GM19025 (cell line): ENCODE data around the gene PTCSC3.
"Not testable (repeated sequence)": the region's sequence is repeated elsewhere in the genome, so short reads cannot be mapped to it uniquely, and the experiment has no call there.

ENCODE experiments used
- ATAC-seq: cut with Tn5 transposase; IDR thresholded peaks from one replicate; pipeline ENCODE4 v1.9.1; 2021; ENCODE audit warnings: mild to moderate bottlenecking, low read depth, moderate library complexity; ENCODE audit not compliant: unreplicated experiment

PTCSC3 gene

DNA sequence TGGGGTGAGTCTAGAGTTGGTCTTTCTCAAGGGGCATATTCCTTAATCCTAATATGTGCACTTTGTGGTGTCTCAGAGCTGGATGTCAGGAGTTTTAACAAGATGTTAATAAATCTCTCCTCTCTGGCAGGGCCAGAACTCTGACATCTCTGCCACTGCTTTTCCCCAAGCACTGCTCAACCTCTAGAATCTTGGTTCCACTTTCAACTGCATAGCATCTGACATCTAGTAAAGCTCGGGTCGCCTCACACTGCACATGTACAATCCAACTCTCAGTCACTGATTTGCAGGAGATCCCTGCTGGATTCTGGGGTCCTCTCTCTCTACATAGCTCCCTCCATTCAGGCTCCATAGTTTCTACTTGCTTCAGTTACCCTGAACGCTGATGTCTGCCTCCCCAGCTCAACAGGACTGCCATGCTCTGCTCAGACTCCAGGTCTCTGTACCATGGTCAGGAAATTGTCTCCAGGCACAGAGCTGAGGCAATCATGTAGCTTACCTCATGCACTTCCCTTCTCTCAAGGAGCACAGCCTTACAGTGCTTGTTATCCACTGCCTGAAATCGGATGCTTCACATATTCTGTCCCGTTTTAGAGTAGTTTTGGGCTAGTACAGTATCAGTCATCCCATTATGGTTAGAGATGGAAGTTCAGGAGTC, 1.6 kb downstream of the PTCSC3 start:
- no peak for ATAC-seq

DNA sequence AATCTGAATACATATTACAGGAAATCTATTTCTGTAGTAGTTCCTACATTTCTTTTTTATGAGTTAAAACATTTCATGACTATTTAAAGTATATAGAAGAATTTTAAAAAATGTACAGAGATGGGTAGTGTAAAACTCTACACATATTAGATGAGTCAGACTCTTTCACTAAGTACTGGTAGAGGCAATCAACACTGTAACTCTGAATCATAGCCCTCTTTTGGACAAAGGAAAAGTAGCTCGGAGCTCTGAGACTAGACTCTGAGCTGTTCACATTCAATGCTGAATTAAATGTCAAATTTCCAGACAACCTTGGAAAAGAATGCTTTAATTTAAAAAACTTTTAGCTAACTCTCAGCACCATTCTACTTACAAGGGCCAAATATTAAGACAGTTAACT, 3.4 kb downstream of the PTCSC3 start:
- ATAC-seq = no peak

DNA sequence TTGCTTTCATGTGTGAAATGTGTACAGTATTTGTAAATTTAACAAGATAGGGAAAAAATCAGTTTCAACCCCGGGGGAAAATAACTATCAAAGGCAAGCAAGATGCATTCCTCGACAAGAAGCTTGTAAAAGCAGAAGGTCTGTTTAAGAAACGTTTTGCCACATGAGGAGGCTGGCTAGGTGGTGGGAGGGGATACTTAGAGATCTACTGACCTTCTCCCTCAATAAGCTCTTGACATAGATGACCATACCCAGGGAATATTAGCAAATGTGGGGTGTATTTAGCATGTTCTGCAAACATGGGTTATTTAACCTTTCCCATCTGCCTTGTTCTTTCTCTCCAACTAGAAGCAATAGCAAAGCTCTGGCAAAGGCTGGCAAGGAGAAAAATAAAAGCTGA, 4.9 kb downstream of the PTCSC3 start:
- no peak for ATAC-seq

DNA sequence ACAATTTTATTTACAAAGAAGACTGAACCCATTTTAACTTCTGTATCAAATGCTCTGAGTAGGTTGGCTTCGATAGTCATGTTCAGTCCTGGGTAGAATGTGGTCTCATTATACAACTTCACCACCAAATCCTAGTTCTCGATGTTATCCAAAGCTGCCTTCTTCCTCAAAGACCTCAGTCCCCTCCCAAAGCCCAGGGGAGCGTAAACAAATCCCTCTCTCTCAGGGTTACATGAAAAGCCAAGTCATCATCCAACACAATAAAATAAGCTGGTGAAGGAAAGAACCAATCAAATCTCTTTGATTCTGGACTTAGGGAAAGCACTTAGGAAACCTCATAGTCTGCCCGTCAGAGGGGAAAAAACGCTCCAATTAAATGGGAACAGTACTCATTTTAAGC, 9.1 kb downstream of the PTCSC3 start:
- no peak for ATAC-seq

DNA sequence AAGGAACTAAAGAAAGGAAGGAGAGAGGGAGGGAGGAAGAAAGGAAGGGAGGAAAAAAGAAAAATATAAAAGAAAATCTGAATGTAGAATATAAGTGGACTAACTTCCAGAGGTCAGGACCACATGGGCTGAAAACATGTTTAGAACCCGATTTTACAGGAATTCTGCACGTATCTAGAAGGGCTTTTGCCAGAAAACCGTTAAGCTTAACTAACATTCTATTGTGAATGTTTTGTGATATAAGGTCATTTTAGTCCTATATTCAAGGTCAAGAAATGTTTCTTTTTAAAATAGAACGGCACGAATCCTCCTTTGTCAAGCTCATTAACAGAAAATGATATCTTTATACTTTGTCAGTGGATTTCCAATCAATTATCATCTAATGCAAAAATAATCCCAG, 13.1 kb downstream of the PTCSC3 start:
- ATAC-seq = no peak

DNA sequence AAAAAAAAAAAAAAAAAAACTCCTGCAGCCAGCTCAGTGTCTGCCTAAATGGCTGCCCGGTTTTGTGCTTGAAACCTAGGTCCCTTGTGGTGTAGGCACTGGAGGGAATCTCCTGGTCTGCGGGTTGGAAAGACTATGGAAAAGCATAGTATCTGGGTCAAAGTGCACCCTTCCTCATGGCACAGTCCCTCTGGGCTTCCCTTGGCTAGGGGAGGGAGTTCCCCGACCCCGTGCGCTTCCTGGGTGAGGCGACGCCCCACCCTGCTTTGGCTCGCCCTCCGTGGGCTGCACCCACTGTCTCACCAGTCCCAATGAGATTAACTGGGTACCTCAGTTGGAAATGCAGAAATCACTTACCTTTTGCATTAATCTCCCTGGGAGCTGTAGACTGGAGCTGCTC, 14.3 kb downstream of the PTCSC3 start:
- no peak for ATAC-seq

DNA sequence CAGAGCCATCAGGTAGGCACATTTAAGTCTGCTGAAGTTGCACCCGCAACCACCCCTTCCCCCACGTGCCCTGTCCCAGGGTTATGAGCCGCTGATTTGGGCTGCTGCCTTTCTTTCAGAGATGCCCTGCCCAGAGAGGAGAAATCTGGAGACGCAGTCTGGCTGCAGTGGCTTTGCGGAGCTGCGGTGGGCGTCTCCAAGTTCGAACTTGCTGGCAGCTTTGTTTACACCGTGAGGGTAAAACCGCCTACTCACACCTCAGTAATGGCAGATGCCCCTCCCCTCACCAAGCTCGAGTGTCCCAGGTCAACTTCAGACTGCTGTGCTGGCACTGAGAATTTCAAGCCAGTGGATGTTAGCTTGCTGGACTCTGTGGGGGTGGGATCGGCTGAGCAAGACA, 14.7 kb downstream of the PTCSC3 start:
- ATAC-seq = no peak

DNA sequence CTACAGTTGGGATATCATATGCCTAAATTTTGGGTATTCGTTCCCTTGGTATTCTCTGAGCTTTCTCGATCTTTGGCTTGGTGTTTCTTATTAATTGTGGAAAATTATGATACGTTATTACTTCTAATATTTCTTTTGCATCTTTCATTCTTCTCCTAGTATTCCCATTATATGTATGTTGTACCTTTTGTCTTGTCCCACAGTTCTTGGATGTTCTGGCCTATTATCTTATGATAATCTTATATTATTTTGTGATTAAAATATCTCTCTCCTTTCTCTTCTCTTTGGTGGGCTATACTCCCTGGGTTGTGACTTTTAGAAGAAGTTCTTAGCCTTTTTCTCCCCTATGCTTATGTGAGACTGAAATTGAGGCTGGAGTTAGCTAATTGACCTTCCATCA, 25.2 kb downstream of the PTCSC3 start:
- no peak for ATAC-seq

DNA sequence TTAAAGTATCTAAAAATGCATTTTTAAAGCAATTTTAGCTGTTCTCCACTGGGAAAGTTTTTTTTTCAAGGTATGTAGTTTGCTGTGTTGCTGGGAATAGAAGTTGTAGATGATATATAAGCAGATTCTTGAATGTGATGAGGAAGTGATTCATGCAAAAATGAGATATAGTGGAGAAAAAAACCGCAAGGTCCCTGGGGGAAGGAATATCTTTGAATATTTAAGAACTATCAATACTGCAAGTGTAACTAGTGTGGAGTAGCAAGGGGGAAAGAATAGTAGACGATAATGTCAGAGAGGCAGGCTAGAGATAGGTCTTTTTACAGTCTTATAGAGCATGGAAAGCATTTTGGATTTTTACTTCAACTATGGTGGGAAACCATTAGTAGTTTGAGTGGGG, 42.5 kb downstream of the PTCSC3 start:
- ATAC-seq = no peak

DNA sequence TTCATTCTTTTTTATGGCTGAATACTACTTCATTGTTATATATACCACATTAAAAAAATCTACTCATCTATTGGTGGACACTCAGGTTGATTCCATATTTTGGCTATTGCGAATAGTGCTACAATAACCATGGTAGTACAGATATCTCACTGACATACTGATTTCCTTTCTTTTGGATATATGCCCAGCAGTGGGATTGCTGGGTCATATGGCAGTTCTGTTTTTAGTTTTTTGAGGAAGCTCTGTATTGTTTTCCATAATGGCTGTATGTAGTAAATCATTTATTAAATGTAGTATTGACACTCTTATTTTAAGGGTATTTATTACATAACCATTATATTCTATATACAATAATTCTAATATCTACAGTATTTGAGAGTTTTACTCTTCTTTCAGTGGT, 43.7 kb downstream of the PTCSC3 start:
- no peak for ATAC-seq

DNA sequence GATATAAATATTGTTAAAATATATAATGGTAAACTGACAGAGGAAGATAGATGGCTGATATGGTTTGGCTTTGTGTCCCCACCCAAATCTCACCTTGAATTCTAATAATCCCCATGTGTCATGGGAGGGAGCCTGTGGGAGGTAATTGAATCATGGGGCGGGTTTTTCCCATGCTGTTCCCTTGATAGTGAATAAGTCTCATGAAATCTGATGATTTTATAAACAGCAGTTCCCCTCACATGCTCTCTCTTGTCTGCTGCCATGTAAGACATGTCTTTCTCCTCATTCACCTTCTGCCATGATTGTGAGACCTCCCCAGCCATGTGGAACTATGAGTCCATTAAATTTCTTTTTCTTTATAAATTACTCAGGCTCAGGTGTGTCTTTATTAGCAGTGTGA, 46.3 kb downstream of the PTCSC3 start:
- no peak for ATAC-seq

DNA sequence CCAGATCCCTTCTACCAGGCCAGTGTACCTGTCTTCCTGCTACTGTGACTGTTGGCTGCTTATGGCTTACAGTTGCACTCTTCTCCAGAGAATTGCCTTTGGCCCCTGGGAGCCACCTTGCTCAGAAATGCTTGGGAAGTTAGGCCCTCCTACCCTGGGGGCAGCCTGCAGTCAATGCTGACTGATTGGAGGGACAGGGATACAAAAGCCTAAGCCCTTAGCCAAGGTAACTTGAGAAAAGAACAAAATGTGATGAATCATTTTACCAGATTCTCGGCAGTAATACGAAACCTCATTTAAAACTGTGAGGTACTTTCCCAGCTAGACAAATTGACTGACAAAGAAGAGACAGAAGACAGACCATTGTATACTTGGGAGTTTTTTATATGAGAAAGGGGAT, 47.3 kb downstream of the PTCSC3 start:
- no peak for ATAC-seq

DNA sequence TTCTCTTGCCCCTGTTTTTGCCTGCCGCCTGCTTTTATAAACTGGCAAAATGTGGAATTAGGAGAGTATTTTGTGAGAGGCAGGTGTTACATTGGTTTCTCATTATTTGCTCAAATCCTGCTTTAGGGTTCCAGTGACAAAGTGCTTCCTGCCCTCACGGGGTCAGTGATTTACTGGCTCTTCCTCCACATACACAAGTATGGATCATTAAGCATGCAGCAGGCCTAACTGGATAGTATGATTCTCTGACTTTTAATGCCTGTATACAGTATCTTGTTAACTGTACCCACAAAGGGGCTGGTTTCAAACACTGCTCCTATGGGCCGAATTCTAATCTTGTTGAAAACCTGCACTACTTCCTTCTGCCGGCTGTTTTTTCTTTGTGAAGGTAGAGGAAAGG, 63.2 kb downstream of the PTCSC3 start:
- no peak for ATAC-seq

DNA sequence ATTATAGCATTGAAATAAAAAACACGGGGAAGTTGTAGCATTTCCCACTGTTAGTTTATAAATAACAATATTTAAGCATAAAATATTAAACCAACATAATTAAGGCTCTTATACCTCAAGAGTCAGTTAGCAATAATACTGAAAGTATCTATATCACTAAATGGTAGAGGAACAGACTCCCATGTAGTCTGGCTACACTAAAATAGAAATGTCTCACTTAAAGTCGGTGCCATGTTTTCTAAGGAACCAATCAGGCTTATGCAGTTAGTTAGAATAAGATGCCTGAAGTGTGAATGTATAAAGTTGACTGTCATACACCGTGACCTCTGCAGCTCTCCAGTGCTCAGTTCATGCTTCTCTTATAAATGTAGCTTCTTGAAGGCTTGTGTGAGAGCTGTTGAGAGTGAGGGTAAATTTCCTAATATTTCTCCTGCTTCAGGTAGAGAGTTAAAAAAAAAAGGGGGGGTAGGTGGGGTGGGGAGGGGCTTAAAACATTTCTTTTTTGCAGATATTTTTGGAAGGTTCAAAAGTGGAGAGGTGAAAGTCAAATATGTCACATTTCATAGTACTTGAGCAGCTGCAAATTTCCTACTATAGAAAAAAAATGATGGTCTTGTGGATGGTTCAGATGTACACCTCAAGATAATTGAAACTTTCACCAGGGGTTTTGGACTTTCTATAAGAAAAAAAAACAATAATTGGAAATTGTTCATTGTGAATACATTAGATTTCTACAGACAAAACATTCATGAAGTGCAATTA, 64.5 kb downstream of the PTCSC3 start:
- no peak for ATAC-seq

DNA sequence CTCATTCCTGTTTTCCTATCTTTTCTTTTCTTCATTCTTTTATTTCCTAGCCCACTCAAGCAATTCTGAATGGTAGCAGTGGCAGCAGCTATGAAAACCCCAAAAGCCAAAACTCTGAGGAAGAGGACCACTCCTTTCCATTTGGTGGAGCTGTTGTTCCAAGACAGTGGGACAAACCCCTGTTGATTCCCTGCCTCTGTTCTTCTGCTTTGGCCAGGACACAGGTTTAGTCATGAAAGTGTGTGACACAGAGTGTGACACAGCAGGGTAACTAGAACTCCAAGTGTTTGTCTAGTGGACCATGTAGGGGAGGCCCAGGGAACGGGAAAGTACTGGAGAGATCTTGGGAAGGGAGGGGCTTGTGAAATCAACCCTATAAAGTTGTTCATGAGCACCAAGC, 71.1 kb downstream of the PTCSC3 start:
- ATAC-seq = no peak

DNA sequence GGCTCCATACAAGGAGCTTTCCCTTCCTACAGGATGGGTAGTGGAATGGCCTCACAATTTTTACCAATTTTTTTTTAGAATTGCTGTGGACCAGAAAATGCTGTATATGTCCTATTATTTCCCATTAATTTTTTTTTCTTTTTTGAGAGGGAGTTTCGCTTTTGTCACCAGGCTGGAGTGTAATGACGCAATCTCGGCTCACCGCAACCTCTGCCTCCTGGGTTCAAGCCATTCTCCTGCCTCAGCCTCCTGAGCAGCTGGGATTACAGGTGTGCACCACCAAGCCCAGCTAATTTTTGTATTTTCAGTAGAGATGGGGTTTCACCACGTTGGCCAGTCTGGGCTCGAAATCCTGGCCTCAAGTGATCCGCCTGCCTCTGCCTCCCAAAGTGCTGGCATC, 72.3 kb downstream of the PTCSC3 start:
- ATAC-seq = not testable (repeated sequence)

DNA sequence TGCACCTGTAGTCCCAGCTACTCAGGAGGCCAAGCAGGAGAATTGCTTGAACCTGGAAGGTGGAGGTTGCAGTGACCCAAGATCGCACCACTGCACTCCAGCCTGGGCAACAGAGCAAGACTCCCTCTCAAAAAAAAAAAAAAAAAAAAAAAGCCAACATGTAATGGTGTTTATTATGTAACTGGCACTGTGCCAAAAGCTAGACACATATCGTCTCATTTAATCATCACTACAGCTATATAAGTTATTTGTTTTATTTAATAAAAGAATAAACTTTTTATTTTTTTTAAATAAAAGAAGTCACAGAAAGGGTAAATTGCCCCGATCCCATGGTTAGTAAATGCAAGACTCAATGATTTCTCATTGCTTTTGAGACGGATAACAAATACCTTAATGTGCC, 76.9 kb downstream of the PTCSC3 start:
- no peak for ATAC-seq

DNA sequence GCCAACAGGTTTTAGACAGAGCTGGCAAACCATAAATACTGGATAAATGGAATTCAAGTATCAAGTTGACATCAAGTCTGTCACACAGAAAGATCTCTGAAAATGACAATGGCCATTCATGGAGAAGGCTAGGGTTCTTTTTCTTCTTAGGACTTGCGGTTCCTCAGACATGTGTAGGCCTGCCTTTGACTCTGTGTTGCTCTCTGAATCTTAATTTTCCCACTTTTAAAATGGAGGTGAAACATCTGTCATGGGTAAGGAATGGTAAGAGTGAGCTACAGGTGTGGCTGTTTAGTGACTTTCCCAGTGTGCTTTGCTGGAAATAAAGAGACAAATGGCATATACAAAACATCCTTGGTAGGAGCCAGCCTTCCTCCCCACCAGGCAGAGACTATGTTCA, 79.2 kb downstream of the PTCSC3 start:
- ATAC-seq = no peak

DNA sequence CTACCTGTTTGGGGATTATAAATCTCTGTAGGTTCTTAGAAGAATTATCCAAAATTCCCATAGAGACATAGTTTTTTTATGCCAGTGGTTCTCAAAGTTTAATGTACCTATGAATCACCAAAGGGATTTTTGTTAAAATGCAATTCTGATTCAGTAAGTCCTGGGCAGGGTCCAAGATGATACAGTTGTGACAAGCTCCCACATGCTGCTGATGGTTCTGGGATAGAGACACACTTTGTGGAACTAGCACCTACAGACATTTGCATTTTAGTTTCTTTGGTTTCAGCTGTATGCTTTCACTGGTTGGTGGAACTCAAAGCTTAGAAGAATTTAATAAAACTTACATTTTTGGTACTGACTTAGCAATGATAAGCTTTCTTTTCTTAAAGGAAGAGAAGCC, 80.4 kb downstream of the PTCSC3 start:
- no peak for ATAC-seq

DNA sequence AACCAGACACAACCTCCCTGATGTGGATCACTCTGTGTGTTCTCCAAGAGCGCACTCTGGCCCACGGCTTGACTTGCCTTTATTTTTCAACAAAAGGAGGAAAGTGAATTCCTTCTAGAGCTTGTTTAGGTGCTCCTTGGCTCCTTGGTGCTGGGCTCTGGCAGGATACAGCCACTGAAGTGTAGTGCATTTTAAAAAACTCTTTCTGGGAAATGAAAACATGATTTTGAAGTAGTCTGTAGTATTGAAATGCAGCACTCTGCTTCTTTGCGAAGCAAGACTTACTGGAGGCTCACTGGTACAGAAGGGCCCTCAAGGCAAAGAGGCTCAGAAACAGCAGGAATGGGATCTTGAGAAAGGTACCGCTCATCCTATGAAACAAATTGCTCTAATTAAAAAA, 81.6 kb downstream of the PTCSC3 start:
- no peak for ATAC-seq

DNA sequence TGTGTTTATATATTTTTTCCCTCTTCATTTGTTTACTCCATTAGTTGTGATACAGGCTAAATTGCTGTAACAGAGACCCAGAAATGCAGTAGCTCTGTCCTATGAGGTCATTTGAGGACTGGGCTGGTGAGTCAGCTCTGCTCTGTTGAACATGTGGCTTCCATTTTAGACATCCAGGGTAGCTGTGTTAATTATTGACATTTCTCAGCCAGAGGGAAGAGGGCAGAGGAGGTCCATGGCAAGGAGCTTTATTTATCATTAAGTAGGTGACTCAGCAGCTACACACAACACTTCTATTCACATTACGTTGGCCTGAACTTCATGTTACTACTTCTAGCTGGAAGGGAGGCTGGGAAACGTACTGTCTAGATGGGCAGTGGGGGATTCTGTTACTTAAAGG, 85.4 kb downstream of the PTCSC3 start:
- ATAC-seq = peak; percentile 87

DNA sequence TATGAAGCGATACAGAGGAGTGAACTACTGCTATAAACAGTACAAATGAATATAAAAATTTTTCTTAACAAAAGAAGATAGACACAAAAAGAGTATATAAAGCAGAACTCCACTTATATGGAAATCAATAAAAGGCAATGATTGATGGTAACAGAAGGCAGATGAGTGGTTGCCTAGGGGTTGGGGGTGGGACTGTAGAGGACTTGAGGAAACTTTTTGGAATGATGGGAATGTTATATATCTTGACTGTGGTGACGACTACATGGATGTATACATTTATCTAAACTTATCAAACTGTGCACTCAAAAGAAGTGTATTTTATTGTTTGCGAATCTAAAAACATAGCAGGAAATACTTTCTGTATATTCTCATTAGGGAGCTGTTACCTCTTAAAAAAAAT, 89.1 kb downstream of the PTCSC3 start:
- ATAC-seq = no peak
